Omental fat pad (tissue), 4 donors: ENCODE measurements around the gene REEP6. TPM values are rescaled to one million over a fixed set of nuclear protein-coding genes. Genes with fewer than 3 reads are reported as not detected.
"Not testable (repeated sequence)": the region's sequence is repeated elsewhere in the genome, so short reads cannot be mapped to it uniquely, and the experiment has no call there.

Experiments used
- ATAC-seq: fragments of 150-250 bp; one replicate; pipeline ENCODE4 v1.9.1; 2016; ENCODE audit warnings: mild to moderate bottlenecking, moderate library complexity; ENCODE audit not compliant: low FRiP score
- DNase-seq: peaks from one replicate; pipeline ENCODE4 v3.0.0-alpha.2; 2019; ENCODE audit warnings: low spot score
- total RNA-seq, 4 donors: library from RNA; depleted of rRNA; stranded (reverse); fragments of >200 nt; gene quantifications; one replicate each; pipeline ENCODE4 v1.1.0, GENCODE V29; 2016
- TF ChIP-seq, protein P1 (sequence below), 3 donors: fragments of 450-650 bp; IDR thresholded peaks; one replicate each; pipeline ENCODE4 v1.5.1; 2016 to 2017; ENCODE audit warnings: antibody characterized with exemption in 3 of 3, mild to moderate bottlenecking in 3 of 3, moderate library complexity in 2 of 3

The REEP6 gene
- total RNA-seq, 4 donors from 2014 or later: 1.6 to 4.5 (median 2.8) TPM

DNA sequence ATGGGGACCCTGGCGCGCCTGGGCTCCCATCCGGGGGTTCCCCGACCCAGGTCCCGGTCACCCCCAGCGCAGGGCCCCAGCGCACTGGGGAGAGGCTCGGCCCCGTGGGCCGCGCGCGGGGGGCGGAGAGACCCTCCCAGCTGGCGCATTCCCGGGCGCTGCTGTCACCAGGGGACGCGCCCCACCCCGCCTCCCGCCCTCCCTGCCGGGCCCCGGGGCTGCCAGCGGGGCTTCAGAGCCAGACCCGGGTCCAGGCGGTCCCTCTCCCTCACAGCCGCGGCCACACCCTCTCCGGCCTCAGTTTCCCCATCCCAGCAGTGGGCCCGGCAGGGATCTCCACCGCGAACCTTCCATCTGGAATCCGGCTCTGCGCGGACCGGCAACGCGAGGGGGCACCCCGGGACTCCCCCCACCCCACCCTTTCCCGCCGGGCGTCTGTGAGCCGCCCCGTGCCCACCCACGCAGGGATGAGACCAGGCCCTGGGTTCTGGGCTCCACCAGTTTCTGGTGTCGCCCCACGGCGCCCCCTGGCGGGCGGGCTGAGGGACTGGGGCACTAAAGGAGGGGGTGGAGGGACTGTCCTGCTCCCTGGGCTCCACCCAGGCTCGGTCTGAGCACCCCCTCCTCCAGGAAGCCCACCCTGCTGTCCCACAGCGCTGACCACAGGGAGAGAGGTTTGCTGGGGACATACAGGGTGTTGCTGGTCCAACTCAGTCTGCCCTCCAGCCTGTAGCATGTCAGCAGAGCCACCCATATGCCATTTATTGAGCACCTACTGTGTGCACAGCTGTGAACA lies 22.7 kb downstream of the REEP6 start:
- TF ChIP-seq, protein P1, sequence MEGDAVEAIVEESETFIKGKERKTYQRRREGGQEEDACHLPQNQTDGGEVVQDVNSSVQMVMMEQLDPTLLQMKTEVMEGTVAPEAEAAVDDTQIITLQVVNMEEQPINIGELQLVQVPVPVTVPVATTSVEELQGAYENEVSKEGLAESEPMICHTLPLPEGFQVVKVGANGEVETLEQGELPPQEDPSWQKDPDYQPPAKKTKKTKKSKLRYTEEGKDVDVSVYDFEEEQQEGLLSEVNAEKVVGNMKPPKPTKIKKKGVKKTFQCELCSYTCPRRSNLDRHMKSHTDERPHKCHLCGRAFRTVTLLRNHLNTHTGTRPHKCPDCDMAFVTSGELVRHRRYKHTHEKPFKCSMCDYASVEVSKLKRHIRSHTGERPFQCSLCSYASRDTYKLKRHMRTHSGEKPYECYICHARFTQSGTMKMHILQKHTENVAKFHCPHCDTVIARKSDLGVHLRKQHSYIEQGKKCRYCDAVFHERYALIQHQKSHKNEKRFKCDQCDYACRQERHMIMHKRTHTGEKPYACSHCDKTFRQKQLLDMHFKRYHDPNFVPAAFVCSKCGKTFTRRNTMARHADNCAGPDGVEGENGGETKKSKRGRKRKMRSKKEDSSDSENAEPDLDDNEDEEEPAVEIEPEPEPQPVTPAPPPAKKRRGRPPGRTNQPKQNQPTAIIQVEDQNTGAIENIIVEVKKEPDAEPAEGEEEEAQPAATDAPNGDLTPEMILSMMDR (IDR thresholded peaks at IDR 0.05): no peak
- ATAC-seq (peak; percentile 11), DNase-seq (no peak)

DNA sequence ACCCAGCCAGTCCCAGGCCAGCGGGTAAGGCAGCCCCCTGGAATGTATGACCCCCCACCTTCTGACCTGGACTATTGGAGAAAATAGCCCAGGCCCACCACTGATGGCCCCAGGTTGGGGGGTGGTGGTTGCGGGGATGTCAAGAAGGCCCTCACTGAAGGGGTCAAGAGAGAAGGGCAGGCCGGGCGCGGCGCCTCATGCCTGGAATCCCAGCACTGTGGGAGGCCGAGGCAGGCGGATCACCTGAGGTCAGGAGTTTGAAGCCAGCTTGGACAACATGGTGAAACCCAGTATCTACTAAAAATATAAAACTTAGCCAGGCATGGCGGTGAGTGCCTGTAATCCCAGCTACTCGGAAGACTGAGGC lies 23.3 kb downstream of the REEP6 start:
- ATAC-seq (no peak), DNase-seq (no peak)
- TF ChIP-seq, protein P1 (IDR thresholded peaks at IDR 0.05): no peak

DNA sequence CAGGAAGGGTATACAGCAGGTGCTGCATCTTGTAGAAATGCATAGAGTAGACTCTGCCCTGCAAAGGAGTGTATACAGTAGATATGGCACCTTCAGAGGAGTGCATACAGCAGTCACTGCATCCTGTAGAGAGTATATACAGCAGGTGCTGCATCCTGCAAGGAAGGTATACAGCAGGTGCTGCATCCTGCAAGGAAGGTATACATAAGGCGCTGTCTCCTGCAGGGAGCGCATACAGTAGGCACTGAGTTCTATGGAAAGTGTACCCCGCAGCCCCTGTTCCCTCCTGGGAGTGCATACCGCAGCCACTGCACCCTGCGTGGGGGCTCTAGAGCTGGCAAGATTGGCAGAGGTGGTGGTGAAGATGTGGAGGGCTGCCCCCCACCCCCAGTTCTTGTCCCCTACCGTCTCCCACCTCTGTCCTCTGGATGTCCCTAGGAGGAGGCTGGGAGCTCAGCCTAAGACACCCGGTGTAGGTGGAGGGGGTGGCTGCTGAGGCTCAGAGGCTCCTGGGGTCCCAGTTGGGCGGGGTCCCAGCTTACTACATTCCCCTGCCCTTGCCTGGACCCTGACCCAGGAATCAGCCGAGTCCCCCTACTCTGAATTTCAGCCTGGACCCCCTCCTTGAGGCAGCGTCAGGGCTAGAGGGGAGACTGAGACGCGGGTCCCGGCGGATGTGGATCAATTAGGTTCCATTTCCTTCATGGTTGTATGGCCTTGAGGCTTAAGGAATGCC lies 24.2 kb downstream of the REEP6 start:
- ATAC-seq: no peak
- no peak for DNase-seq
- TF ChIP-seq, protein P1 (IDR thresholded peaks at IDR 0.05): no peak

DNA sequence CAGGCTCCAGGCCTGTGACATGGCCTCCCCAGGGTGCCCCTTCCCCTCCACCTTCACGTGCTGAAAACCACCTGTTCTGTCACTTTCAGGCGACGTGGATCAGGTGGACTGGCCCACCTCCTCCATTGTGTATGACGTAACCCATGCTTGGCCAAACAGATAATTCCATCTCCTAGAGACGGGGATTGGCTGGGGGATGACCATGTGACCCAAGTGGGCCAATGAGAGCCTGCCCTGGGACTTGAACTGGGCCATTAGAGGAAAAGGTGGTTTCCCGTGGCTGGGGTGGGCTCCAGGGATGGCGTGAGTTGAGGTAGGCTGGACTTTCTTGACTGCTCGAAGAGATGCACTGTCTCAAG lies 25.4 kb downstream of the REEP6 start:
- no peak for ATAC-seq
- TF ChIP-seq, protein P1 (IDR thresholded peaks at IDR 0.05): no peak
- DNase-seq: no peak

DNA sequence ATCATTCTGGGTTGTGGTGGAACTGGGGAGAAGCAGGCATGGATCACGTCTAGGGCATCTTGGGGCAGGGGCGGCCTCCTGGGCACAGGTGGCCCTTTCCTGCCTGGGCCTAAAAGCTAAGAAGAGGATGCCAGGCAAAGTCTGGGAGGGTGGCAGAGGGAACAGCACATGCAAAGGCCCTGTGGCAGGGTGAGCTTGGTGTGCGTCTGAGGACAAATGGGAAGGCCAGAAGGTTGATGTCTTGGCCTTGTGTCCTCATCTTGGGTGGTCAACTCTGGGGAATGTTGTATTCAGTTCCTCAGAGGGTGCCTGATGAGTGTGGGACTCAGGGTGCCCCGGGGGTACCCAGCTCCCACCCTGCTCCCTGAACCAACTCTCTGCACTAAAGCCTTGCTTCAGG lies 27.5 kb downstream of the REEP6 start:
- ATAC-seq (no peak), DNase-seq (no peak)
- TF ChIP-seq, protein P1 (IDR thresholded peaks at IDR 0.05): no peak

DNA sequence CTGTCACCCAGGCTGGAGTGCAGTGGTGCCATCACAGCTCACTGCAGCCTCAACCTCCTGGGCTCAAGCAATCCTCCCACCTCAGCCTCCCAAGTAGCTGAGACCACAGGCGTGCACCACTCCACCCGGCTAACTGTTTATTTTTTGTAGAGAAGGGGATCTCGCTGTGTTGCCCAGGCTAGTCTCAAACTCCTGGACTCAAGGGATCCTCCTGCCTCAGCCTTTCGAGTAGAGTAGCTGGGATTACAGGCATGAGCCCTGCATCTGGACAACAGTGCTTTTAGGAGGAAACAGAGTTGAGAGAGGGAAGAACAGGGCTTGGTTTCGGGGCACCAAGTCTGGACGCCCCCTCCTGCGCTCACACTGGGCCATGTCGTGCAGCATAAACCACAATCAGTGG lies 28.8 kb downstream of the REEP6 start:
- ATAC-seq, DNase-seq: not testable (repeated sequence)

DNA sequence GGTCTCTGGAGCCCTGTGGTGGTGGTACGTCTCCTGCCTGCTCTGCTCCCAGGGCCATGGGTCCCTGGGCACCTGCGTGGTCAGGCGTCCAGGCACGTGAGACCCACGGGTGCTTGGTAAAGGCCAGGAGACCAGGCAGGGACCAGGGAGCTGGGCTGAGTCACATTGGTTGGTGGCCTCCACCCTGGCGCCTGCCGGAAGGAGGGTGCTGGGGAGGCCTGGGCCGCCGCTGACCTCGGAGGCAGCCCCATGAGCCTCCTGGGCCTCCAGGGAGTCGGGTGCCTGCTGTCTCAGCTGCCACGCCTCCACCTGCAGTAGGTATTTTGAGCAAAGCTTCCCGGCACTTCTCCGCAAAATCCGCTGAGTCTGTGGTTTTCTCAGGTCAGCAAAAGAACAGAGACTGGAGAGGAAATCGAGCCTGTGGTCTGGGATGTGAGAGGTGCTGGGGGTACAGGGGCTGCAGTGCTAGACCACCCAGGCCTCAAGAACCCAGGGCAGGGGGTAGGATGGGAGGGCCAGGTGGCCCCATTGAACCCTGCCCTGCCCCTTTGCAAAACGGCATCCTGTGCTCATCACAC lies 29.3 kb downstream of the REEP6 start:
- TF ChIP-seq, protein P1 (IDR thresholded peaks at IDR 0.05): no peak
- no peak for DNase-seq
- no peak for ATAC-seq
